Hematopoietic multipotent progenitor cell (in vitro differentiated cells): ENCODE measurements around the gene SIAH2. TPM values are rescaled to one million over a fixed set of nuclear protein-coding genes. Genes with fewer than 3 reads are reported as not detected.

ENCODE experiments used
- DNase-seq, 3 donors: peaks; one replicate each; pipeline ENCODE4 v3.0.0-alpha.2; 2011 to 2015; ENCODE audit warnings: low read depth in 2 of 3, low spot score in 2 of 3
- total RNA-seq: library from RNA; depleted of rRNA; stranded (reverse); fragments of >200 nt; gene quantifications from one replicate; pipeline ENCODE4 v1.2.3, GENCODE V29; 2012

The SIAH2 gene
- total RNA-seq, 1 donor = 151 TPM

- no peak for DNase-seq
Measured at GRCh38 chr3:150736903-150737832, 25.8 kb downstream of the SIAH2 start.

DNA sequence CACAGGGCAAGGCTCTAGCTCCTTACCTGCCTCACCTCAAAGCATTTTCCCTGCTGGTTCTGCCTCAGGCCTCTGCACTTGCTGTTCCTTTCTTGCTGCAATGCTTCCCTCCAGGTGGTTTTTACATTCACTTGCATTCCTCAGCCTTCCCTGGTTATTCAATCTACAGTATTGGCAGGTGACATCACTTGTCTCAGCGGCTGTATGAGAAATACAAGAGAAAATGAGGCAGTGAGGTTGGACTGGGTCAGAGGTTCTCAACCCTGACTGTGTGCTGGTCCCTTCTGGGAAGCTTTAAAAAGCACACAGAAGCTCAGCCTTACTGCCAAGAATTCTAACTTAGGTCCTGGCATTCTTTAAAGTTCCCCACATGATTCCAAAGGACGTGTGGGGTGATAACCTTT lies 26.7 kb downstream of the SIAH2 start:
- no peak for DNase-seq

- no peak for DNase-seq
Measured at GRCh38 chr3:150734795-150735119, 28.2 kb downstream of the SIAH2 start.

DNA sequence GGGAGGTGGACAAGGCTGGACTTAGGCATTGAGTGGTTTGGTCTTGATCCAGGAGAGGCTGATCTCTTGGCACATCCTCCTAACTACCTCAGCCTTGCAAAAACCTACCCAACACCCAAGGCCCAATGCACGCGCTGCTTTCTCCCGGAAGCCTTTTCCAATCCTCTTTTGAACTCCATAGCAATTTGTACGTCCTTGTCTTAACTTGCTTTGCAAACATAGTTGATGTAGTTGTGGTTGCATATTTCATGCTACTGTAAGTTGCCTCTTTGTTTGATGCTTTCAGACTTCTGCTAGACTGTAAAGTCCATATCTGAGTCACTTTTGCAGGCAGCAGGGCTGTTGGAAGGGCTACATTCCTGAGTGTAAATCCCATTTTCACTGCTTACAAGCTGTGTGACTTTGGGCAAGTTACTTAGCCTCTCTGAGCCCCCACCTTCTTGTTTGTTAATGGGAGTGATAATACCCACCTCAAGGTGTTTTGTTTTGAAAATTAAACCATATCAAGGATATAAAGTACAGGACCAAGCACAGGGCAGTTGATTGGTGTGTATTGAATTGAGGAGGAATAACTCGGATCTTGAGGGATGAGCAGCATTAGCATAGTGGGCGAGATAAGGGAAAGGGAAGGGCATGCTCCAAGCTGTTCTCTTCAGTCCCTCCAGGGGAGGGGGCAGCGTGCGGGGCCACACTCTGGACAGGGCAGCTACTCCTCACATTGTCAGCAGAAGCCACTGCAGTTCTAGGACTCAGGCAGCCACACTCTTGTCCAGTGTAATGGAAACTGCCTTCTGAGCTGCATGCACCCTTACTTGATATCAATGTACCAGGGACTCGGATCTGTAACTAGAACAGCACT lies 28.8 kb downstream of the SIAH2 start:
- DNase-seq = no peak

- peak in 2 of 3 donors; percentile 22 to 47 for DNase-seq
Measured at GRCh38 chr3:150733373-150733935, 29.5 kb downstream of the SIAH2 start.

GRCh38 chr3:150729682-150730360 lies 33.1 kb downstream of the SIAH2 start:
- peak in 2 of 3 donors; percentile 50 to 63 for DNase-seq

DNA sequence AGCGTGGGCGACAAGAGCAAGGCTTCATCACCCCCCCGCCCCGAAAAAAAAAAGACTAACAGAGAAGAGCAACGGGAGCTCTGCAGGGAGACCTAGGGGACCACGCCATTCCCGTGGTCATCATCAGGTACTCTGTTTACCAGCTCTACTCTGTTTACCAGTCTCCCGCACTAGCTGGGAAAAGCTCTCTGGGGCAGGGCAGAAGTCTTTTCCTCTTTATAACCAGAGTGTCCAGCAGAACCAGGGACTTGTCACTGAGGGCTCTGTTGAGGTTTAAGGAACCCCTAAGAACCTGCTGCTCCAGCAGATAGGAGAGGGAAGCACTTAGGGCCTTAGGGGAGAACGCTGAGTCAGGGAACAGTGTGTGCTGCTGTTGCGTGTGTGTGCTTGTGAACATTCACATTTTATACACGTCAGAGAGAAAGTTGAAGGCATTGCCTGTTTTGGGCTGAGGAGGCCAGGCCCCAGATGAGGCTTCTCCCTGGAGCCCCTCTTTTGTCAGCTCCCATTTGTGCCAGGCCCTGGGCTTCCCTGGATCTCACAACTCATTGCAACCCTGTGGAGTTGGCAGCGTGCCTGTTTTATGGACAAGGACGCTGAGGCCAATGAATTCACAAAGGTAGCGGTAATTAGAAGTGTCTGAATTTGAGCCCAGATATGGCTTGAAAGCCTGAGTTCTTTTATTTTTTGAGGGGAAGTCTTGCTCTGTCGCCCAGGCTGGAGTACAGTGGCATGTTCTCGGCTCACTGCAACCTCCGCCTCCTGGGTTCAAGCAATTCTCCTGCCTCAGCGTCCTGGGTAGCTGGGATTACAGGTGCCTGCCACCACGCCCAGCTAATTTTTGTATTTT lies 35.1 kb downstream of the SIAH2 start:
- peak in 1 of 3 donors; percentile 51 for DNase-seq

GRCh38 chr3:150725548-150725947 lies 37.4 kb downstream of the SIAH2 start:
- no peak for DNase-seq

- DNase-seq = no peak
Measured at GRCh38 chr3:150723946-150724345, 39.0 kb downstream of the SIAH2 start.

DNA sequence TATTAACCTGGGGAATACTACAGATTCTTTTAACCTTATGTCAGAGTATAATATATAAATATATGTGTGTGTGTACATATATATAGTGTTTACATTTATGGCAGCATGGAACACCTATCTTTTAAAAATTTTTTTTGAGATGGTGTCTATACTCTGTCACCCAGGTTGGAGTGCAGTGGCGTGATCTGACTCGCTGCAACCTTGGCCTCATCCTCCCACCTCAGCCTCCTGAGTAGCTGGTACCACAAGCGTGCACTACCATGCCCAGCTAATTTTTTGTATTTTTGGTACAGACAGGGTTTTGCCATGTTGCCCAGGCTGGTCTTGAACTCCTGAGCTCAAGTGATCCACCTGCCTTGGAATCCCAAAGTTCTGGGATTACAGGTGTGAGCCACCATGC lies 40.7 kb downstream of the SIAH2 start:
- no peak for DNase-seq

GRCh38 chr3:150721285-150722130 lies 41.5 kb downstream of the SIAH2 start:
- peak; percentile 30 to 80 (median 60) for DNase-seq

GRCh38 chr3:150720444-150720843 lies 42.5 kb downstream of the SIAH2 start:
- DNase-seq = no peak

GRCh38 chr3:150710097-150710496 lies 52.9 kb downstream of the SIAH2 start:
- DNase-seq = no peak

DNA sequence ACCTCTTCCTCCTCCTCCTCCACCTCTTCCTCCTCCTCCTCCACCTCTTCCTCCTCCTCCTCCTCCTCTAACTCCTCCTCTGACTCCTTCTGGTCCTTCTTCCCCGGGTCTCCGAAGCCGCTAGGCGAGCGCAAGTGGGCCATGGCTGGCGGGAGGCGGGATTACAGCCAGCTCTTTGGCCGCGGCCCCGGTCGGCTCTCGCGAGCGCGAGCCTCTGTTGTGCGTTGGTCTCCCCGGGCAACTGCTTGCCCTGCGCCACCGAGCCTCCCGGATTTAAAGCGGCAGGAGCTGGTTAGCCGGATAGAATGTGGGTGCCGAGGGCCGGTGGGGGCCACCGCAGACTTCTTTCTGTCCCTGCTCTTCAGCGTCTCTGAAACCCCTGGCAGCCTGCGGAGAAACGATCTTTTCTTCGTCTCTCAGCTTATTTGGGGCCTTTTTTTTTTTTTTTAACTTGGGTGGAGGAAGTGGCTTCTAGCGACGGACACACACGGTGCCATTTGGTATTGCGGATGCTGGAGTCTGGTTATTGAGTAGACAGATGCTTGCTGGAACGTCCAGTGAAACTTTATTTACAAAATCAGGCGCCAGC lies 59.1 kb downstream of the SIAH2 start, which contains the start of gene ERICH6:
TSS of gene ERICH6 (minus strand) at position 165 of the 589 bp plus-strand sequence. CDS start at position 143, 22 bp downstream.
- DNase-seq = peak; percentile 64 to 93 (median 91)

- peak in 2 of 3 donors; percentile 21 to 64 for DNase-seq
Measured at GRCh38 chr3:150703299-150703755, 59.6 kb downstream of the SIAH2 start.

- DNase-seq = no peak
Measured at GRCh38 chr3:150699068-150699639, 63.8 kb downstream of the SIAH2 start.

GRCh38 chr3:150697646-150698045 lies 65.3 kb downstream of the SIAH2 start:
- no peak for DNase-seq
